Activated naive CD4-positive, alpha-beta T cell treated with Interleukin-2 at 50 U/mL for 16 hours (primary cell): Measurements from ENCODE around the gene SERINC4.
A peak's percentile ranks its signal among the peaks of the same experiment; 100 is the strongest.
"Not testable (repeated sequence)": the region's sequence is repeated elsewhere in the genome, so short reads cannot be mapped to it uniquely, and the experiment has no call there.

Experiments used
- DNase-seq: peaks from one replicate; pipeline ENCODE4 v3.0.0-alpha.2; 2020

SERINC4 gene

GRCh38 chr15:43748376-43748775, 51.6 kb downstream of the SERINC4 start:
- no peak for DNase-seq

GRCh38 chr15:43746903-43747309, 53.1 kb downstream of the SERINC4 start:
- not testable (repeated sequence) for DNase-seq

GRCh38 chr15:43746245-43746902, 53.6 kb downstream of the SERINC4 start, which contains the start of gene PDIA3:
Gene PDIA3 (plus strand): TSS chr15:43746438. CDS start chr15:43746540, 102 bp downstream.
- peak; percentile 90 for DNase-seq
